H1 (cell line): ENCODE results near the gene CORO7. TPM values are rescaled to one million over a fixed set of nuclear protein-coding genes. Genes with fewer than 3 reads are reported as not detected.

Experiments
- RNF2 ChIP-seq: fragments of 200-900, 300-1000 bp; sonication (generic); IDR thresholded peaks from 2 replicates; pipeline ENCODE4 v1.7.1; 2016; ENCODE audit warnings: borderline replicate concordance, low read depth, mild to moderate bottlenecking, antibody characterized with exemption, low read length; ENCODE audit not compliant: poor library complexity, severe bottlenecking; ENCODE audit errors: missing control alignments
- polyA plus RNA-seq, 7 experiments: library from polyadenylated mRNA; depleted of rRNA in 3 of 7; stranded (reverse) in 5 of 7; unstranded in 2 of 7; fragments of >200 nt in 5 of 7; fragments of 200-250 nt in 2 of 7; gene quantifications; 1 replicate in 5 of 7; 2 replicates in 1 of 7; 4 replicates in 1 of 7; pipeline versions ENCODE4 v1.2.1 to v1.2.3, GENCODE V29; 2011 to 2013; ENCODE audit warnings: missing spikeins in 2 of 7, mixed read lengths in 2 of 7
- total RNA-seq: library from RNA; stranded (reverse); fragmentation: NEBNext Ultra II Directional; extraction: Animal tissue kit (Norgen Biotek cat#: 25700); gene quantifications from 2 replicates; pipeline ENCODE4 v1.2.1, GENCODE V29; 2021
- TF ChIP-seq, protein P1 (sequence below): IDR thresholded peaks from 2 replicates; pipeline ENCODE4 v1.6.1; 2011; ENCODE audit warnings: low read length, improper control_type of control experiment

Gene CORO7
- total and polyA plus RNA-seq, 2 of the 8 experiments (the other 6 are each of a cell fraction or from before 2014, with no cell fraction given), result 25.2 to 29.8 TPM

DNA sequence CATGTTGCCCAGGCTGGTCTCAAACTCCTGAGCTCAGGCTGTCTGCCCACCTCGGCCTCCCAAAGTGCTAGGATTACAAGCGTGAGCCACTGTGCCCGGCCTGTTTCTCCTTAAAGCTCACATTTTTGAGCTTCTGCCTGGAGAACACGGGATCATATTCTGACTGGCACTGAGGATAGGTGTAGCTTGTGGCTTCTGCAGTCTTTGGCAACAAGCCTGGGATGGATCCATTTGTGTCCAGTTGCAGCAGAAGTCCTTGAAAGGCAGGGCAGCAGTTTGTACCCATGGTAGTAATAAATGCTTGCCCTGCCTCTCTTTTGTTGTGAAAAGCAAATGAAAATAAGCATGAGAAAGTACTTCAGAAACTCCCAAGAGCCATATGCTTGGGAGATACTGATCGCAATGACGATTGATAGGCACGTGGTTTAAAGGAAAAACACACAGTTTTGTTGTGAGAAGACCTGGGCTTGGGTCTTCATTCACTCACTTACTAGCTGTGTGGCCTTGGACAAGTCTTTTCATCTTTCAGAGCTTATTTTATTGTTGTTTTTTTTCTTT, 3.1 kb upstream of the CORO7 start (continued):
- no peak for TF ChIP-seq RNF2
- TF ChIP-seq, protein P1, sequence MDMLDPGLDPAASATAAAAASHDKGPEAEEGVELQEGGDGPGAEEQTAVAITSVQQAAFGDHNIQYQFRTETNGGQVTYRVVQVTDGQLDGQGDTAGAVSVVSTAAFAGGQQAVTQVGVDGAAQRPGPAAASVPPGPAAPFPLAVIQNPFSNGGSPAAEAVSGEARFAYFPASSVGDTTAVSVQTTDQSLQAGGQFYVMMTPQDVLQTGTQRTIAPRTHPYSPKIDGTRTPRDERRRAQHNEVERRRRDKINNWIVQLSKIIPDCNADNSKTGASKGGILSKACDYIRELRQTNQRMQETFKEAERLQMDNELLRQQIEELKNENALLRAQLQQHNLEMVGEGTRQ, result no peak
- TF ChIP-seq, all 59 proteins: peak for 0
